Testis (tissue), 3 donors: ENCODE data around the gene BAIAP2L1. TPM values are rescaled to one million over a fixed set of nuclear protein-coding genes. Genes with fewer than 3 reads are reported as not detected.
"Not testable (repeated sequence)": the region's sequence is repeated elsewhere in the genome, so short reads cannot be mapped to it uniquely, and the experiment has no call there.

Source experiments
- DNase-seq: peaks from one replicate; pipeline ENCODE4 v3.0.0-alpha.2; 2019
- H3K27ac ChIP-seq, 2 donors: fragments of 200-600 bp; sonication (generic); one replicate each; pipeline ENCODE4 v1.5.1; 2019
- H3K27me3 ChIP-seq: fragments of 200-600 bp; sonication (generic); one replicate; pipeline ENCODE4 v1.5.1; 2019
- H3K36me3 ChIP-seq: fragments of 200-600 bp; sonication (generic); one replicate; pipeline ENCODE4 v1.5.1; 2017; ENCODE audit warnings: low read depth; ENCODE audit errors: missing control alignments
- H3K4me1 ChIP-seq: fragments of 200-600 bp; sonication (generic); one replicate; pipeline ENCODE4 v1.5.1; 2019
- H3K4me3 ChIP-seq, 2 donors: fragments of 200-600 bp; sonication (generic); one replicate each; pipeline ENCODE4 v1.5.1; 2017 to 2019
- H3K9me3 ChIP-seq: fragments of 200-600 bp; sonication (generic); one replicate; pipeline ENCODE4 v1.5.1; 2017
- CTCF ChIP-seq, 3 experiments: fragments of 450-650 bp in 2 of 3; fragments of 200-600 bp in 1 of 3; sonication (generic) in 1 of 3; IDR thresholded peaks; one replicate each; pipeline ENCODE4 v1.5.1; 2016 to 2019; ENCODE audit warnings: antibody characterized with exemption in 3 of 3, mild to moderate bottlenecking in 2 of 3, moderate library complexity in 1 of 3
- POLR2A ChIP-seq: fragments of 450-650 bp; IDR thresholded peaks from one replicate; pipeline ENCODE4 v1.6.1; 2017; ENCODE audit warnings: antibody characterized with exemption, mild to moderate bottlenecking, moderate library complexity
- WGBS, 2 donors: methylation state at CpG; one replicate each; pipeline ENCODE4 v1.1.5; 2018; 5-methylcytosine and 5-hydroxymethylcytosine counted together
- intact Hi-C: fragments of 100-400 bp; cut with DNase I; formaldehyde crosslinking; loops from one replicate; pipeline ENCODE4 v1.15.1; 2023; ENCODE audit warnings: low total_unique reads
- polyA plus RNA-seq: library from polyadenylated mRNA; stranded (reverse); fragments of 350-450 nt; fragmentation: Illumina TruSeq; extraction: RNeasy Lipid Tissue Mini Kit (QIAGEN cat#74804); gene quantifications from one replicate; pipeline ENCODE4 v1.2.3, GENCODE V29; 2014; ENCODE audit warnings: low read depth, low replicate concordance; ENCODE audit not compliant: insufficient read depth
- total RNA-seq, 2 donors: library from RNA; depleted of rRNA; stranded (reverse); fragments of >200 nt; gene quantifications; one replicate each; pipeline ENCODE4 v1.2.3, GENCODE V29; 2016

Gene BAIAP2L1
- total and polyA plus RNA-seq, 3 donors from 2014 or later = 16.8 to 24.2 (median 23.5) TPM

GRCh38 chr7:98429799-98430198 is 28.9 kb upstream of the BAIAP2L1 start:
- H3K4me1 ChIP-seq = no peaks in the 10 kb centered on the region
- no peaks in the 10 kb centered on the region for H3K27me3 ChIP-seq
- no peak overlapping the region for H3K4me3 ChIP-seq
- H3K9me3 ChIP-seq = no peaks in the 10 kb centered on the region
- H3K36me3 ChIP-seq = no peaks in the 10 kb centered on the region
- WGBS, 2 donors = 89 to 93% methylated on average over 13 of the region's 13 CpGs
- no peak for DNase-seq
- no peak overlapping the region for H3K27ac ChIP-seq
- TF ChIP-seq POLR2A = no peak
- TF ChIP-seq CTCF (IDR thresholded peaks at IDR 0.05) = no peak
- intact Hi-C loops = loop anchor here (5.0 kb wide), 1 partner anchor 413 kb away; no protein-coding TSS in a partner anchor

GRCh38 chr7:98423043-98423442 is 22.2 kb upstream of the BAIAP2L1 start:
- no peaks in the 10 kb centered on the region for H3K27me3 ChIP-seq
- TF ChIP-seq POLR2A (no peak), CTCF (IDR thresholded peaks at IDR 0.05) (no peak)

GRCh38 chr7:98420966-98421612 is 20.2 kb upstream of the BAIAP2L1 start:
- 21 to 29% methylated on average over 24 to 27 of the region's 27 CpGs for WGBS, 2 donors
- no peaks in the 10 kb centered on the region for H3K36me3 ChIP-seq
- no peaks in the 10 kb centered on the region for H3K27me3 ChIP-seq
- no peaks in the 10 kb centered on the region for H3K4me1 ChIP-seq
- intact Hi-C loops = no loop called here
- TF ChIP-seq CTCF (IDR thresholded peaks at IDR 0.05) (peak in 2 of 3 experiments; percentile 64 to 84), POLR2A (no peak)
- peak; percentile 85 for DNase-seq
- no peaks in the 10 kb centered on the region for H3K9me3 ChIP-seq
- H3K4me3 ChIP-seq = no peak overlapping the region
- no peak overlapping the region for H3K27ac ChIP-seq

More at GRCh38 chr7:98423043-98423442, 22.2 kb upstream of the BAIAP2L1 start:
- no peak overlapping the region for H3K27ac ChIP-seq
- no peak for DNase-seq
- no peaks in the 10 kb centered on the region for H3K36me3 ChIP-seq
- no peaks in the 10 kb centered on the region for H3K4me1 ChIP-seq
- H3K4me3 ChIP-seq = no peak overlapping the region
- intact Hi-C loops = no loop called here
- H3K9me3 ChIP-seq = no peaks in the 10 kb centered on the region
- 82 to 84% methylated on average over 2 of the region's 2 CpGs for WGBS, 2 donors

GRCh38 chr7:98419988-98420387 is 19.1 kb upstream of the BAIAP2L1 start:
- H3K4me3 ChIP-seq, H3K9me3 ChIP-seq, intact Hi-C loops, H3K4me1 ChIP-seq, H3K36me3 ChIP-seq, H3K27ac ChIP-seq, H3K27me3 ChIP-seq, DNase-seq: not testable (repeated sequence)
- WGBS, 2 donors = 81 to 91% methylated on average over 3 of the region's 3 CpGs

GRCh38 chr7:98419316-98419691 is 18.4 kb upstream of the BAIAP2L1 start:
- H3K27ac ChIP-seq, intact Hi-C loops, DNase-seq, H3K36me3 ChIP-seq, H3K27me3 ChIP-seq, H3K4me3 ChIP-seq, H3K9me3 ChIP-seq, H3K4me1 ChIP-seq: not testable (repeated sequence)
- WGBS, 2 donors = 93 to 95% methylated on average over 5 of the region's 5 CpGs
